GM12874 (cell line): ENCODE measurements around the gene CSF2.

Experiments used
- TF ChIP-seq, protein P1 (sequence below): IDR thresholded peaks from 2 replicates; pipeline ENCODE4 v1.5.1; 2011; ENCODE audit warnings: low read depth, mild to moderate bottlenecking, control low read depth, low read length, moderate library complexity; ENCODE audit not compliant: insufficient read depth

CSF2 gene

DNA sequence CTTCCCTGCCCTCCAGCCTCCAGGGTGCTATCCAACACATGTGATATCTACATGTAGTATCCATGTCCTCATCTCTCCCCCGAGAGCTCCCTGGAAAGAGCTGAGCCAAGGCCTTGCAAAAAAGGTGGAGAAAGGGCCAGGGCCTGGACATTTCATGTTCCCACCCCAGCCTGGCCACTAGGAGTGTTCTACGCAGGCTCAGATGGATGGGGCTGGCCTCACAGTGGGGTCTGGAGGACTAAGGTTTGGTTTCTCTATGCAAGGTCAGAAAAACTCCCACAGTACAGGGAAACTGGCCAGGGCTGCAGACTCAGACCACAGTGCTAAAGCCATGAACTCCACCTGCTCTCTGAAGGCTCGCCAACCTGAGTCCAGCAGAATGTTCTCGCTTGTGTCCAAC is 1.5 kb upstream of the CSF2 start:
- TF ChIP-seq, protein P1, sequence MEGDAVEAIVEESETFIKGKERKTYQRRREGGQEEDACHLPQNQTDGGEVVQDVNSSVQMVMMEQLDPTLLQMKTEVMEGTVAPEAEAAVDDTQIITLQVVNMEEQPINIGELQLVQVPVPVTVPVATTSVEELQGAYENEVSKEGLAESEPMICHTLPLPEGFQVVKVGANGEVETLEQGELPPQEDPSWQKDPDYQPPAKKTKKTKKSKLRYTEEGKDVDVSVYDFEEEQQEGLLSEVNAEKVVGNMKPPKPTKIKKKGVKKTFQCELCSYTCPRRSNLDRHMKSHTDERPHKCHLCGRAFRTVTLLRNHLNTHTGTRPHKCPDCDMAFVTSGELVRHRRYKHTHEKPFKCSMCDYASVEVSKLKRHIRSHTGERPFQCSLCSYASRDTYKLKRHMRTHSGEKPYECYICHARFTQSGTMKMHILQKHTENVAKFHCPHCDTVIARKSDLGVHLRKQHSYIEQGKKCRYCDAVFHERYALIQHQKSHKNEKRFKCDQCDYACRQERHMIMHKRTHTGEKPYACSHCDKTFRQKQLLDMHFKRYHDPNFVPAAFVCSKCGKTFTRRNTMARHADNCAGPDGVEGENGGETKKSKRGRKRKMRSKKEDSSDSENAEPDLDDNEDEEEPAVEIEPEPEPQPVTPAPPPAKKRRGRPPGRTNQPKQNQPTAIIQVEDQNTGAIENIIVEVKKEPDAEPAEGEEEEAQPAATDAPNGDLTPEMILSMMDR = no peak

DNA sequence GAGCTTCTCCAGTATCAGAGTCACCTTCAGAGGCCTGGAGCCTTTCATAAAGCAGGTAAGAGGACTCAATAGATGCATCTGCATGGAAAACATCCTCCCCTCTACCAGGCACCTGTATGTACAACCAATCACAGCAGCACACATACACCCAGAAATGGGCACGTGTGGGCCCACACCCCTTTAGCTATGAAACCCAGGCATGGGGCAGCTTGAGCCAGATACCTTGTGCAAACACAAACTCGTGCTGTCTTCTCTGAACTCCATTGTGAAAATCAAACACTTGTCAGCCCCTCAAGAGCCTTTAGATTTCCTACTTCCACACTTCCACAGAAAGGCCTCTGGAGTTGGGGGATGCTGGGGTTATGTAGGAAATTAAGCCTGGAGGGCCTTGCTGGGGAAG is 1.1 kb upstream of the CSF2 start:
- TF ChIP-seq, protein P1 = no peak

- TF ChIP-seq, protein P1 = no peak
Observed at GRCh38 chr5:132074091-132074771, 642 bp downstream of the CSF2 start.

DNA sequence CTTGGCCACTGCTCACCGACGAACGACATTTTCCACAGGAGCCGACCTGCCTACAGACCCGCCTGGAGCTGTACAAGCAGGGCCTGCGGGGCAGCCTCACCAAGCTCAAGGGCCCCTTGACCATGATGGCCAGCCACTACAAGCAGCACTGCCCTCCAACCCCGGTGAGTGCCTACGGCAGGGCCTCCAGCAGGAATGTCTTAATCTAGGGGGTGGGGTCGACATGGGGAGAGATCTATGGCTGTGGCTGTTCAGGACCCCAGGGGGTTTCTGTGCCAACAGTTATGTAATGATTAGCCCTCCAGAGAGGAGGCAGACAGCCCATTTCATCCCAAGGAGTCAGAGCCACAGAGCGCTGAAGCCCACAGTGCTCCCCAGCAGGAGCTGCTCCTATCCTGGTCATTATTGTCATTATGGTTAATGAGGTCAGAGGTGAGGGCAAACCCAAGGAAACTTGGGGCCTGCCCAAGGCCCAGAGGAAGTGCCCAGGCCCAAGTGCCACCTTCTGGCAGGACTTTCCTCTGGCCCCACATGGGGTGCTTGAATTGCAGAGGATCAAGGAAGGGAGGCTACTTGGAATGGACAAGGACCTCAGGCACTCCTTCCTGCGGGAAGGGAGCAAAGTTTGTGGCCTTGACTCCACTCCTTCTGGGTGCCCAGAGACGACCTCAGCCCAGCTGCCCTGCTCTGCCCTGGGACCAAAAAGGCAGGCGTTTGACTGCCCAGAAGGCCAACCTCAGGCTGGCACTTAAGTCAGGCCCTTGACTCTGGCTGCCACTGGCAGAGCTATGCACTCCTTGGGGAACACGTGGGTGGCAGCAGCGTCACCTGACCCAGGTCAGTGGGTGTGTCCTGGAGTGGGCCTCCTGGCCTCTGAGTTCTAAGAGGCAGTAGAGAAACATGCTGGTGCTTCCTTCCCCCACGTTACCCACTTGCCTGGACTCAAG is 1.5 kb downstream of the CSF2 start:
- TF ChIP-seq, protein P1 = no peak

DNA sequence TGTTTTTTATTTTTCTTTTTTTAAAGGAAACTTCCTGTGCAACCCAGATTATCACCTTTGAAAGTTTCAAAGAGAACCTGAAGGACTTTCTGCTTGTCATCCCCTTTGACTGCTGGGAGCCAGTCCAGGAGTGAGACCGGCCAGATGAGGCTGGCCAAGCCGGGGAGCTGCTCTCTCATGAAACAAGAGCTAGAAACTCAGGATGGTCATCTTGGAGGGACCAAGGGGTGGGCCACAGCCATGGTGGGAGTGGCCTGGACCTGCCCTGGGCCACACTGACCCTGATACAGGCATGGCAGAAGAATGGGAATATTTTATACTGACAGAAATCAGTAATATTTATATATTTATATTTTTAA is 2.1 kb downstream of the CSF2 start:
- TF ChIP-seq, protein P1 = no peak

- TF ChIP-seq, protein P1 = no peak
Observed at GRCh38 chr5:132076202-132076830, 2.7 kb downstream of the CSF2 start.

- TF ChIP-seq, protein P1 = no peak
Observed at GRCh38 chr5:132076983-132077382, 3.4 kb downstream of the CSF2 start.
